ENCODE measurements around the gene MEF2C.

DNA sequence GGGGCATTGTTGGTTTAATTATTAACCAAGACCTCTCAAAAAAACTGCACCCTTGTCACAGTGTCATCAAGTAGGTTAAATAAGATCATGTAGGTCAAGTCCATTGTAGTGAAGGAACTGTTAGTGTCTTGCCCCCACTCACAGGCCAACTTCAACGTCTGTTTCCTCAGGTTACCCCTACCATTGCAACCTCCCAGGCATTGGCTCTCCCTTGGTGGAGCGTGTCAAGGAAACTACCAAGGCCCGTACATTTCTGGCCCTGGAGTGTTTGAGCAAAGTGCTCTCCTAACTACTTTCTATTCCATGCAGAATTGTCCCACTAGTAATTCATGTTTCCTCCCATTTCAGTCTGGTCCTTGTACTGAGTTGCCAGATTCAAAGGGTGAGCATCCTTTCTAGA is 167.5 kb downstream of the MEF2C start:
- TF ChIP-seq, protein P1, sequence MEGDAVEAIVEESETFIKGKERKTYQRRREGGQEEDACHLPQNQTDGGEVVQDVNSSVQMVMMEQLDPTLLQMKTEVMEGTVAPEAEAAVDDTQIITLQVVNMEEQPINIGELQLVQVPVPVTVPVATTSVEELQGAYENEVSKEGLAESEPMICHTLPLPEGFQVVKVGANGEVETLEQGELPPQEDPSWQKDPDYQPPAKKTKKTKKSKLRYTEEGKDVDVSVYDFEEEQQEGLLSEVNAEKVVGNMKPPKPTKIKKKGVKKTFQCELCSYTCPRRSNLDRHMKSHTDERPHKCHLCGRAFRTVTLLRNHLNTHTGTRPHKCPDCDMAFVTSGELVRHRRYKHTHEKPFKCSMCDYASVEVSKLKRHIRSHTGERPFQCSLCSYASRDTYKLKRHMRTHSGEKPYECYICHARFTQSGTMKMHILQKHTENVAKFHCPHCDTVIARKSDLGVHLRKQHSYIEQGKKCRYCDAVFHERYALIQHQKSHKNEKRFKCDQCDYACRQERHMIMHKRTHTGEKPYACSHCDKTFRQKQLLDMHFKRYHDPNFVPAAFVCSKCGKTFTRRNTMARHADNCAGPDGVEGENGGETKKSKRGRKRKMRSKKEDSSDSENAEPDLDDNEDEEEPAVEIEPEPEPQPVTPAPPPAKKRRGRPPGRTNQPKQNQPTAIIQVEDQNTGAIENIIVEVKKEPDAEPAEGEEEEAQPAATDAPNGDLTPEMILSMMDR (IDR thresholded peaks at IDR 0.05), result no peak
- no peak for TF ChIP-seq POLR2A (IDR thresholded peaks at IDR 0.05)
